Immature natural killer cell (primary cell): ENCODE results near the gene RUFY2. TPM values are rescaled to one million over a fixed set of nuclear protein-coding genes. Genes with fewer than 3 reads are reported as not detected.
A peak's percentile ranks its signal among the peaks of the same experiment; 100 is the strongest.
"Not testable (repeated sequence)": the region's sequence is repeated elsewhere in the genome, so short reads cannot be mapped to it uniquely, and the experiment has no call there.

Experiments used
- DNase-seq, 3 donors: peaks; one replicate each; pipeline ENCODE4 v3.0.0; 2022; ENCODE audit warnings: mixed read lengths in 1 of 3
- H3K27ac Mint-ChIP-seq, 6 donors: one replicate each; pipeline ENCODE4 v1.8.0; 2020; ENCODE audit warnings: mixed read lengths in 6 of 6, mild to moderate bottlenecking in 5 of 6, inconsistent platforms in 4 of 6, moderate library complexity in 3 of 6
- H3K27me3 Mint-ChIP-seq, 3 donors: one replicate each; pipeline ENCODE4 v1.8.0; 2020 to 2021; ENCODE audit warnings: low read depth in 3 of 3, mild to moderate bottlenecking in 3 of 3, mixed read lengths in 3 of 3, moderate library complexity in 3 of 3, inconsistent platforms in 1 of 3
- H3K36me3 Mint-ChIP-seq, 3 donors: one replicate each; pipeline ENCODE4 v1.8.0; 2020; ENCODE audit warnings: mixed read lengths in 3 of 3, inconsistent platforms in 2 of 3, mild to moderate bottlenecking in 2 of 3
- H3K4me1 Mint-ChIP-seq, 2 donors: one replicate each; pipeline ENCODE4 v1.8.0; 2020; ENCODE audit warnings: inconsistent platforms in 2 of 2, mild to moderate bottlenecking in 2 of 2, mixed read lengths in 2 of 2, moderate library complexity in 1 of 2
- H3K4me3 Mint-ChIP-seq, 5 donors: one replicate each; pipeline ENCODE4 v1.8.0; 2020; ENCODE audit warnings: mild to moderate bottlenecking in 5 of 5, mixed read lengths in 5 of 5, inconsistent platforms in 3 of 5, moderate library complexity in 3 of 5
- H3K9me3 Mint-ChIP-seq, 6 donors: one replicate each; pipeline ENCODE4 v1.8.0; 2020; ENCODE audit warnings: mild to moderate bottlenecking in 6 of 6, mixed read lengths in 6 of 6, inconsistent platforms in 4 of 6, moderate library complexity in 3 of 6
- polyA plus RNA-seq, 3 donors: library from polyadenylated mRNA; unstranded; fragments of 300-500 nt; fragmentation: Illumina TruSeq; gene quantifications; one replicate each; pipeline ENCODE4 v1.2.3, GENCODE V29; 2021

Gene RUFY2
- polyA plus RNA-seq: 1 to 10 TPM; 3.3 to 8.2 (median 5.5) TPM

- H3K9me3 Mint-ChIP-seq: no peaks in the 10 kb centered on the region
These were observed at the start of gene RUFY2 for GRCh38 chr10:68406815-68407548. Gene RUFY2, minus strand, starts transcription at chr10:68407277. Its CDS starts 88 bp downstream, at chr10:68407189.

GRCh38 chr10:68449698-68450097, 42.6 kb upstream of the RUFY2 start:
- not testable (repeated sequence) for H3K27ac Mint-ChIP-seq, H3K9me3 Mint-ChIP-seq, H3K4me3 Mint-ChIP-seq, DNase-seq, H3K27me3 Mint-ChIP-seq, H3K4me1 Mint-ChIP-seq
- peaks cover 4 to 18% (median 6%) of the 10 kb centered on the region in 3 donors for H3K36me3 Mint-ChIP-seq

More at GRCh38 chr10:68406815-68407548, at the start of gene RUFY2:
- peaks cover 0 to 12% (median 0%) of the 10 kb centered on the region in 3 donors for H3K27me3 Mint-ChIP-seq
- H3K36me3 Mint-ChIP-seq: no peaks in the 10 kb centered on the region
- peak within 1 kb of the TSS; percentile 62 to 82 (median 80) for H3K27ac Mint-ChIP-seq
- H3K4me3 Mint-ChIP-seq: peak within 1 kb of the TSS; percentile 87 to 92 (median 89)
- DNase-seq: peak; percentile 77 to 82 (median 81)
- peaks cover 16 to 19% of the 10 kb centered on the region in 2 donors for H3K4me1 Mint-ChIP-seq

GRCh38 chr10:68446179-68446578, 39.1 kb upstream of the RUFY2 start:
- Mint-ChIP-seq H3K4me1 (no peaks in the 10 kb centered on the region), H3K27ac (peak overlapping the region in 1 of 6 donors; percentile 44), H3K9me3 (no peaks in the 10 kb centered on the region), H3K36me3 (peaks cover 0 to 18% (median 6%) of the 10 kb centered on the region in 3 donors), H3K4me3 (no peak overlapping the region), H3K27me3 (no peaks in the 10 kb centered on the region)
- DNase-seq: no peak

- DNase-seq: no peak
- peaks cover 0 to 13% (median 6%) of the 10 kb centered on the region in 3 donors for H3K36me3 Mint-ChIP-seq
- H3K27ac Mint-ChIP-seq: no peak overlapping the region
- H3K4me1 Mint-ChIP-seq: no peaks in the 10 kb centered on the region
- no peaks in the 10 kb centered on the region for H3K27me3 Mint-ChIP-seq
- H3K9me3 Mint-ChIP-seq: no peaks in the 10 kb centered on the region
- H3K4me3 Mint-ChIP-seq: no peak overlapping the region
These were observed 35.9 kb upstream of the RUFY2 start for GRCh38 chr10:68442971-68443370.

- H3K4me1 Mint-ChIP-seq: no peaks in the 10 kb centered on the region
- no peaks in the 10 kb centered on the region for H3K9me3 Mint-ChIP-seq
- no peak for DNase-seq
- H3K27me3 Mint-ChIP-seq: no peaks in the 10 kb centered on the region
- H3K27ac Mint-ChIP-seq: no peak overlapping the region
- H3K4me3 Mint-ChIP-seq: no peak overlapping the region
- H3K36me3 Mint-ChIP-seq: peaks cover 3 to 7% (median 5%) of the 10 kb centered on the region in 3 donors
These were observed 33.8 kb upstream of the RUFY2 start for GRCh38 chr10:68440898-68441297.

- H3K4me1 Mint-ChIP-seq: no peaks in the 10 kb centered on the region
These were observed 28.7 kb upstream of the RUFY2 start for GRCh38 chr10:68435803-68436202.

GRCh38 chr10:68434657-68435056, 27.6 kb upstream of the RUFY2 start:
- Mint-ChIP-seq H3K27ac (no peak overlapping the region), H3K36me3 (peaks cover 3 to 8% (median 8%) of the 10 kb centered on the region in 3 donors), H3K27me3 (no peaks in the 10 kb centered on the region), H3K4me1 (no peaks in the 10 kb centered on the region), H3K4me3 (no peak overlapping the region), H3K9me3 (no peaks in the 10 kb centered on the region)
- DNase-seq: no peak

More at GRCh38 chr10:68435803-68436202, 28.7 kb upstream of the RUFY2 start:
- Mint-ChIP-seq H3K4me3 (no peak overlapping the region), H3K27me3 (no peaks in the 10 kb centered on the region), H3K27ac (no peak overlapping the region), H3K36me3 (peaks cover 3 to 5% (median 3%) of the 10 kb centered on the region in 3 donors), H3K9me3 (no peaks in the 10 kb centered on the region)
- DNase-seq: no peak

GRCh38 chr10:68428396-68429104, 21.5 kb upstream of the RUFY2 start:
- no peak for DNase-seq

GRCh38 chr10:68424454-68425014, 17.5 kb upstream of the RUFY2 start:
- peaks cover 9 to 17% of the 10 kb centered on the region in 2 donors for H3K4me1 Mint-ChIP-seq
- H3K4me3 Mint-ChIP-seq: no peak overlapping the region
- H3K36me3 Mint-ChIP-seq: peaks cover 4 to 15% (median 9%) of the 10 kb centered on the region in 3 donors
- peaks cover 0 to 3% (median 2%) of the 10 kb centered on the region in 3 donors for H3K27me3 Mint-ChIP-seq
- no peak for DNase-seq
- H3K27ac Mint-ChIP-seq: no peak overlapping the region
- H3K9me3 Mint-ChIP-seq: no peaks in the 10 kb centered on the region

More at GRCh38 chr10:68428396-68429104, 21.5 kb upstream of the RUFY2 start:
- Mint-ChIP-seq H3K4me3 (no peak overlapping the region), H3K9me3 (no peaks in the 10 kb centered on the region), H3K4me1 (peaks cover 4 to 6% of the 10 kb centered on the region in 2 donors), H3K27me3 (peaks cover 0 to 3% (median 1%) of the 10 kb centered on the region in 3 donors), H3K36me3 (peaks cover 3 to 14% (median 5%) of the 10 kb centered on the region in 3 donors), H3K27ac (no peak overlapping the region)

GRCh38 chr10:68423522-68423921, 16.4 kb upstream of the RUFY2 start:
- H3K4me3 Mint-ChIP-seq: peak overlapping the region in 2 of 5 donors; percentile 61 to 65
- DNase-seq: peak; percentile 34 to 49 (median 47)

GRCh38 chr10:68419376-68419775, 12.3 kb upstream of the RUFY2 start:
- no peak overlapping the region for H3K27ac Mint-ChIP-seq
- H3K36me3 Mint-ChIP-seq: peaks cover 9 to 27% (median 14%) of the 10 kb centered on the region in 3 donors

More at GRCh38 chr10:68423522-68423921, 16.4 kb upstream of the RUFY2 start:
- no peaks in the 10 kb centered on the region for H3K9me3 Mint-ChIP-seq
- peaks cover 0 to 3% (median 2%) of the 10 kb centered on the region in 3 donors for H3K27me3 Mint-ChIP-seq
- peaks cover 9 to 17% of the 10 kb centered on the region in 2 donors for H3K4me1 Mint-ChIP-seq
- H3K36me3 Mint-ChIP-seq: peaks cover 4 to 18% (median 9%) of the 10 kb centered on the region in 3 donors
- peak overlapping the region in 5 of 6 donors; percentile 55 to 79 (median 72) for H3K27ac Mint-ChIP-seq

GRCh38 chr10:68408898-68409518, 1.9 kb upstream of the RUFY2 start:
- no peaks in the 10 kb centered on the region for H3K9me3 Mint-ChIP-seq
- H3K27ac Mint-ChIP-seq: no peak overlapping the region
- no peaks in the 10 kb centered on the region for H3K36me3 Mint-ChIP-seq
- peak overlapping the region in 2 of 5 donors; percentile 3 to 38 for H3K4me3 Mint-ChIP-seq
- H3K4me1 Mint-ChIP-seq: peaks cover 16 to 19% of the 10 kb centered on the region in 2 donors
- peaks cover 0 to 12% (median 0%) of the 10 kb centered on the region in 3 donors for H3K27me3 Mint-ChIP-seq
- DNase-seq: no peak

More at GRCh38 chr10:68419376-68419775, 12.3 kb upstream of the RUFY2 start:
- Mint-ChIP-seq H3K4me3 (no peak overlapping the region), H3K9me3 (no peaks in the 10 kb centered on the region), H3K27me3 (peaks cover 0 to 3% (median 2%) of the 10 kb centered on the region in 3 donors), H3K4me1 (peaks cover 9 to 17% of the 10 kb centered on the region in 2 donors)
- DNase-seq: no peak

- no peak for DNase-seq
- Mint-ChIP-seq H3K4me1 (peaks cover 16 to 19% of the 10 kb centered on the region in 2 donors), H3K36me3 (peaks cover 0 to 6% (median 0%) of the 10 kb centered on the region in 3 donors), H3K27me3 (peaks cover 0 to 12% (median 0%) of the 10 kb centered on the region in 3 donors), H3K27ac (peak overlapping the region; percentile 62 to 82 (median 80)), H3K9me3 (no peaks in the 10 kb centered on the region), H3K4me3 (peak overlapping the region; percentile 87 to 92 (median 89))
These were observed 814 bp downstream of the RUFY2 start for GRCh38 chr10:68406111-68406814.
